ENCODE measurements around the gene EGFR.

DNA sequence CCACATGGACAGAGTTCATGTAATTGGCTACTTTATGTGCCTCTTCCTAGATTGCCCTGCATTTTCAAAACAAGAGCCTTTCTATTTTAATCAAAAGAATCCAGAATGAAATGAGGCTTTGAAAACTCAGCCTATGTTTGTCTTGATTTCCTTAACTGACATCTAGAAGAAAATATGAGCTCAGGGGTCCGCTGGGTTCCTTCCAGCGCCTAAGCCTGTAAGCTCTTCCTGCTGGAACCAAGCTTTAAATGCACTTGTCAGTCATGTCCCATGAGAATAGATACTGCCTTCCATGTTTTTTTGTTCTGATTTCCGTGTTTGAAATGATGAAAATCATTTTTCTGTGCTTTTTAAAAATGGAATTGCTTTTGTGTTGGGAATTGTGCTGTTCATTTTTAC, 74.2 kb downstream of the EGFR start:
- no peak for TF ChIP-seq POLR2AphosphoS5 (IDR thresholded peaks at IDR 0.05)
- TF ChIP-seq POLR2A (IDR thresholded peaks at IDR 0.05): no peak
- TF ChIP-seq, protein P1, sequence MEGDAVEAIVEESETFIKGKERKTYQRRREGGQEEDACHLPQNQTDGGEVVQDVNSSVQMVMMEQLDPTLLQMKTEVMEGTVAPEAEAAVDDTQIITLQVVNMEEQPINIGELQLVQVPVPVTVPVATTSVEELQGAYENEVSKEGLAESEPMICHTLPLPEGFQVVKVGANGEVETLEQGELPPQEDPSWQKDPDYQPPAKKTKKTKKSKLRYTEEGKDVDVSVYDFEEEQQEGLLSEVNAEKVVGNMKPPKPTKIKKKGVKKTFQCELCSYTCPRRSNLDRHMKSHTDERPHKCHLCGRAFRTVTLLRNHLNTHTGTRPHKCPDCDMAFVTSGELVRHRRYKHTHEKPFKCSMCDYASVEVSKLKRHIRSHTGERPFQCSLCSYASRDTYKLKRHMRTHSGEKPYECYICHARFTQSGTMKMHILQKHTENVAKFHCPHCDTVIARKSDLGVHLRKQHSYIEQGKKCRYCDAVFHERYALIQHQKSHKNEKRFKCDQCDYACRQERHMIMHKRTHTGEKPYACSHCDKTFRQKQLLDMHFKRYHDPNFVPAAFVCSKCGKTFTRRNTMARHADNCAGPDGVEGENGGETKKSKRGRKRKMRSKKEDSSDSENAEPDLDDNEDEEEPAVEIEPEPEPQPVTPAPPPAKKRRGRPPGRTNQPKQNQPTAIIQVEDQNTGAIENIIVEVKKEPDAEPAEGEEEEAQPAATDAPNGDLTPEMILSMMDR (IDR thresholded peaks at IDR 0.05): no peak

Data from prostate gland (tissue), 2 donors.